Effector CD8-positive, alpha-beta T cell (primary cell): ENCODE measurements around the gene ELMO1.

Source experiments
- DNase-seq: peaks from one replicate; lab custom pipeline; 2025; lab: John Stamatoyannopoulos, UW

ELMO1 gene

DNA sequence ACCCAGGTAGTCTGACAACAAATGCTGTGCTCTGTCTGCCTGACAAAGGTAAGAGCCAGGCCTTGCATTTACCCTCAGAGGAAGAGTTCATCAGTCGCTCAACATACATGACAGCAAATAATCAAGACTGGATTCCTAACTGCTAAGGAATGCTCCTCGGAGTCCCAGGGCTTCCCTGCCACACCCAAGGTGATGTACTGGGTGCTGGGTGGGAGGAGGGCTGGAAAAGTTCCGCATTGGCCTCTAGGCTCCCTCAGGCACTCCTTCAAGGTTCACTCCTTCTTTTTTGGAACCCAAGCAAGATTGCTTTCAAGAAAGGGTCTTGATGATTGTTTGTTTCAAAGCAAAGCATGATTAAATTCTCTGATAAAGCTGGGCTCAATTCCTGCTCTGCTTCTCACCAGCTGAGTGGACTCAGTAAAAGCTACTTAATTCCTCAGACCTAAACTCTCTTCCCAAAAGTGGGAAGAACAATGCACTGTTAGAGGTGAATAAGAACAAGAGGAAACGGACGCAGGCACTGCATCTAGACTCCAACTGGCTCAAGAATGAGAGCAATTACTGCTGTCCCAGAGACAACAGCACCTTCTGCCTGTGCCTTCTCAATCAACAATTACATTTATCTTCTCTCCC lies 173.5 kb downstream of the ELMO1 start:
- DNase-seq = no peak

DNA sequence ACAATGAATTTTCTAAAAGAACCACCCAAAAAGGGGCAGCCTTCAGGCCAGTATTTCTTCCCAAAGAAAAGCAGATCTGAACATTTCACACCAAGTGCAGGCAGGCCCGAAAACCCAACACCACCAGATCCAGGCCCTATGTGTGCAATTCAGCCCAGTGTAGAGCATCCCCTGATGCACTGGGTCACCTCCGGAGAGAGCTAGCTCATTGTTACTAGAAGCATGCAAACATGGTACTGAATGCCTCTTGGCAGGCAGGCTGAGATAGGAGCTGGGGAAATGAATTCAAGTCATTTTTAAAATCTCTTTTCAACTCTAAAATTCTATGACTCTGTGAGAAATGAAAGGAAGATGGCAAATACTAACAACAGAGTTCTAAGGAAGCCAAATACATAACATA lies 174.8 kb downstream of the ELMO1 start:
- no peak for DNase-seq

DNA sequence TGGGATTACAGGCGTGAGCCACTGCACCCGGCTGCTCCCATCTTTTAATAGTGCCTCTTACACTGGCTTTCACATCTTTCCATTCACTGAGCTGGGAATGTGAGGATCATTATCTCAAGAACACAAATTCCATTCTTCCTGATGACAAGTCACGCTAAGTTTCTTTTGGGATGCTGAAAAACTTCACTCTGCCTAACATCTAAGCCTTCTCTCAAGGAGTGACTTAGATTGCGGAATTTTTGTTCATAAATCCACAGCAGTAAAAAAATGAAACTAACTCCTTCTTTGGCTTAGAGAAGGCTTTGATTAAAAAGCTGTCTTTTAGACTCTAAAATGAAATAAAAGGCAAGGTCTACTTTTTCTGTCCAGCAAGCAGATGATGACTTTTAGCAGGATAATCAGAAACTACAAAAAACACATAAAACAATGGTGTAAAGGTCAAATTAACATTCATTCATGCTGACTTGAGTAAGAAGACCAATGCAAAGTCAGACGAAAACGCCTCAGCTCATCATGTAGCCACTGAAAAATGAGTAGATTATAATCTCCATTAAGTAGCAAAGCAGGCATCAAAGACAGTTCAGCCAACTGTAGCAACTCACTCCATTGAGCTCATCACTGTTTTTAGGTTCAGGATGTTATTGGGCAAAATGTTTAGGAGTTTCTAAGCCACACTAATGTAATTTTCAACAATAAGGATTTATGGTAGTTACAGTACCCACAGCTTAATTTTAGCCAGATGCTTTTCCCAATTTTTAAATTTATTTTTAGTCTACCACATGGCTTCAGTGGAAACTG lies 178.8 kb downstream of the ELMO1 start:
- DNase-seq = no peak

DNA sequence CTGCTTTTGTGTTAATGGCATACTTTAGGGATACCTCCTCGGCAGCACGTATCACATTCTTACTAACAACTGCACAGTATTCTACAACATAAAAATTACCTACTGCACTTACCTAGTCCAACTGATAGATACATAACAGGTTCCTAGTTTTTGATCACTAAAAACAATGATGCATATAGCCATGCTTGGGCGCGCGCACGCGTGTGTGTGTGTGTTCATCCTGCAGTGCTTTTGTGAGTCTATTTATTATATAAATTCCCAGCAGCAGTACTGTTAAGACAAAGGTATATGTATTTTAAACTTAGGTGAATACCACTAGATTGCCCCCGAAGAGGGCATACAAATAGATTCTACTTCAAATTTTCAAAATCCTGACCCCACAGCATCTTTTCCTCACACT lies 181.4 kb downstream of the ELMO1 start:
- DNase-seq = no peak

DNA sequence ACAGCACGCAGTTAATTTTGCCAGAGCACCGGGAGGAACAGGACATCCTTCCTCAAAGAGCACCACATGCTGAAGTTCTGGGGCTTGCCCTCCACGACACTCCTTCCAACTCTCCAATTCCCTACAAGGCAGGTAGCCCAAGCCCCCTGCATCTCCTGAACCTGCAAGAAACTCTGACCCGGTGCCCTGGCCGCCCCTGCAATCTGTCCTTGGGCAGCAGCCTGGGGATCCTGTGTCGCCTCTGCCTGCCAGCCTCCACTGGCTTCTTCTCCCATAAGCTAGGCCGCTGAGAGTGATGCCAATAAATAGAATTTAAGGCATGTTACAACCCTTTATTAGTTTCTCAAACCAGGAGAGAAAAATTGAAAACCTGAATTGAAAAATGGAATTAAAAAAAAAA lies 182.8 kb downstream of the ELMO1 start:
- DNase-seq = no peak

DNA sequence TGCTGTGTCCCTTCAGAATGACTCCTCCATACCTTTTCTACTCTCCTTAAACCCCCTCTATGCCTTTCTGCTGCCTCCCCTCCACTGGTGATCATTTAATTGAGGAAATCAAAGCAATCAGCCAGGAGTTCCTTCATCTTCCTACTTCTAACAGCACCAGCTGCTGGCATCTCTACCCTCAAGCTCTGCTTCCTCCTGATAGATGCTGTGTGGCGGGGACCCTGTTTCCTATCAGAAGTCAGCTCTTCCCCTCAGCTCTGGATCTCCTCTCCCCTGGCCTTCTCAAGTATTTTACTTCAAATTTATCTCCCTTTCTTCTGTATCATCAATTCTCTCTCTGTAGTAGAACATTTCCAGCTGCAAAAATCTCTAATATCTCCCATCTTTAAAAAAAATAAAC lies 183.7 kb downstream of the ELMO1 start:
- DNase-seq = no peak

DNA sequence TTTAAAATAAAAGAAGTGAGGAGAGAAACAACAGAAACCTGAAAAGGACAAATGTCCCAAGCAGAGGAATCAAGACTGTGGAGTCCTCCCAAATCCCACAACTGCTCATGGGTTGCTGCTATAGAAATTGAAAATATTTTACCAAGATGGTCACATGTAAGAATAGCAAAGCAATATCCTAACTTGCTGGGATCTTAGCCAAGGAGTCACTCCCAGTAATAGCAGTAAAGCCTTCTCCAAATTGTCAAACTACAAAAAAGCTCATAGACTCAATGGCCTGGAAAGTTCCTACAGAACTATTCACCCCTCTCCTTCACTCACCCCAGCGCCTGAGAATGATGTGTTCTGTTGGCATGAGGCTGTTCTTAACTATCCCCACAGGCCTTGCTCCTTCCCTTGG lies 186.5 kb downstream of the ELMO1 start:
- DNase-seq = no peak

DNA sequence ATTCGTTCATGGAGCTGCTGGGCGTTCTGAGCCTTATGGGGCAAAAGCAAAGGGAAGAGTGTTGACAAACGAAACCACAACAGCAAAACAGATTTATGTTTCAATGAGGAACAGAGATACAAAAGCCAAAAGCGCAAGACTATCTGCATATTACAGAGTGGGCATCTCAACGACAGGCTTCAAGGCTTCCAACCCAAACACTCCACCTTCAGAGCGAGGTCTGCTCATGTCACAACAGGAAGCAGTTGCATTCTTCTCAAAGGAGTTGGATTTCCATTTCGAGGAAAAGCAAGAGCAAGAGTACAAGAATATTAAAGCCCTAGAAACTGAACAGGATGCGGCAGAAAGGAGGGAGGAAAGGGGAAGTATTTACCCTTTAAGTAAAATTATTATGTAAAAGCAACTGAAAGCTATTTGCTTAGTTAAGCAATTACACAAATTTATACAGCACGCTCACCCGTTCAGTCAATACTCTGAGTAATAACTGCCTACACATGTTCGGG lies 189.3 kb downstream of the ELMO1 start:
- DNase-seq = no peak

DNA sequence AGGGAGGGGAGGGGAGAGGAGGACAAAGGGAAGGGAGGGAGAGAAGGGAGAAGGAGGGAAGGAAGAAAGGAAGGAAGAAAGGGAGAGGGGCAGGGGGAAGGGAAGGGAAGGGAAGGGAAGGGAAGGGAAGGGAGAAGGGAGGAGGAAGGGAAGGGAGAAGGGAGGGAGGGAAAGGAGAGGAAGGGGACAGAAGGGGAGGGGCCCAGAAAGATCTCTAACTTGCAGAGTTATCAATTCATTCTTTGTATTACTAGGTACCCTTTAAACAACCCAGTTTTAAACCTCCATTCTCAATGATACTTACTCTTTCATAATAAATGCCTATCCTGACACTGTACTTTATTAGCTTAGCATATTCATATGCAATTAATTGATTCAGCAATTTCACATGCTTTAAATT lies 192.0 kb downstream of the ELMO1 start:
- DNase-seq = no peak

DNA sequence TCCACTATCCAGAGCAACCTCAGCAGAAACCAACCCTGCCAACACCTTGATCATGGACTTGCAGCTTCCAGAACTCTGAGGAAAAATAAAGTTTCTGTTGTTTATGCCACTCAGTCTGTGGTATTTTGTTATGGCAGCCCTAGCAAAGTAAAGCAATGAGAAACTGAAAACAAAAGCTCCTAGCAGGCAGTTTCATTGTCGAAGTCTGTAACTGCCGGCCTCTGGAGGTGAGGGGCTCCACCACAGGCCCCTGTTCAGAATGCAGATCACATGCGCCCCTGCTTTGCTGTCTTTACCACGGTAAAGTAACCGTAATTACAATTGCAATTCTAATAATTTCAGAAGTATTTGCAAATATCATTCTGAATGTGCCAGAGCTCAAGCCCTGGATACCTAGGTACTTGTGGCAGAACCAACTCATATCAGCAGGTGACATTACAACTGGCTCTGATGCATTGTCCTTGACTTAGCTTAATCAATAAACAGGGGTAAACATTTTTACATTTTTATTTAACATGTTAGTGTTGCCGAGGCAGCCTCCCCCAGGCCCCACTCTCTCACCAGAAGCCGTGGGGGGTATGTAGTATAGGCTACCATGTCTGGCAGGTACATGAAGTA lies 193.2 kb downstream of the ELMO1 start:
- no peak for DNase-seq

DNA sequence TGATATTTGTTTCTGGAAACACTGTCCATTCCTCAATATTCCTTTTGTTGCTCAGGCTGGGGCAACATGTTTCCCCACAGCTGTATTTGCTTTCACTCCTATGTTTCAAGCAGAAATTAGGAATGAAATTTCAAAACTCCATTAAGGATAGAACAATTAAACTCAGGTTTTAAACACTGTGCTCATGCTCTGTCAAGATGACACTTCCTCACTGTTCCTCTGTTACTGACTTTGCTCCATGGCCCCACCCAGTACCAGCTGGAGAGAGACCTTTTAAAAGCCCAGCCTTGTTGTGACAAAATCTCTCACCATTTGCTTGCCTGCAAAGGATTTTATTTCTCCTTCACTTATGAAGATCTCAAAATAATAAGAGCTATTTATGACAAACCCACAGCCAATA lies 197.4 kb downstream of the ELMO1 start:
- DNase-seq = no peak

DNA sequence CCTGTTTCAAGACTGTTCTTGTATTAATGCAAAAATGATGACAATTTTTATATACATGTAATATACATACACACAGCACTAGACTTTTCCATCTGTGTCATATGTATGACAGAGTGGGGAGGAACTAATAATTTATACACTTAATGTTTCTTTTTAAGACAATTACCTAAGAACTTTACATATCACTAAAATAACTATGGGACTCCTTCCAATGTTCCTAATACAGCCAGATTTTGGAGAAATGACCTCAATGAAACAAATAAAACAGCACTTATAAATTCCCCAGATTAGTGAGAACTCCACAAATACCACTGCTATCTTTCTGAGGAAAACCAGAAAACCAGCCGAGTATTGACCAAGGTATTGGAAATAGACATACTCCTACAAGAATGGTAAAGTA lies 199.4 kb downstream of the ELMO1 start:
- no peak for DNase-seq

DNA sequence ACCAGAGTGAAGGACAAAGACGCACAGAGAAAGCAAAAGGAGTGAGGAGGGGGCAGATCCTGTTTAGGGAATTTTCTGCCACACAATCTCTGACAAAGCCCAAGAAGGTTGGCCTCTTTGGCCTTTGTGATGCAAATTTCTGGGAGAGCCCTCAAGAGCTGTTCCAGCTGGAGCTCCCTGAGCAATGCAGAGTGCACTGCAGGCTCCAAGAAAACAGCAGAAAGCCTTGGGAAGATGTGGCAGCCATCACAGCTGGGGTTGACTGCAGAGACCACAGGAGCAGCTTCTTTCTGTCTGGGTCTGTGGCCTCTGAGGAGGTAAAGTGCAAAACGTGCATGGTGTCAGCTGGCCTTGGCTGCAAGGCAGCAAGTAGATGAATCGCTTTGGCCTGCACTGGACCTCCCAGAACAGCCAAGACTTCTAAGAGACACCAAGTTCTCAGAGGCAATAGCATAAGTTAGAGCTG lies 200.2 kb downstream of the ELMO1 start:
- no peak for DNase-seq

DNA sequence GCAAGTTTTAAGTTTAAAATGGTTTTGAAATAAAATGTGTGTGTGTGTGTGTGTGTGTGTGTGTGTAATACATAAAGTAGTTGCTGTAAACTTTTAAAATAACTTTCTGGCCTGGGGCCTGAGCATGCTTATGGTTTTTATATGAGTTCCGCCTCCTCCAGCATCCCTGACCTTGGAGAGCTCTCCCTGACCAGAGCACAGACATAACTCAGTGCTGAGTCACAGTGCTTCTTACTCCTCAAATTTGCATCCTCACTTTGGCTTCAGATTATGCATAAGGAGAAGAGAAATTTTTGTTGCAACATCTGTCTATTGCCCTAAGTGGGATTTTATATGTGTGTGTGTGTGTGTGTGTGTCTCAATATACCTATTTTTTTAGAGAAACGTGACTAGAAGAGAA lies 200.8 kb downstream of the ELMO1 start:
- DNase-seq = no peak

DNA sequence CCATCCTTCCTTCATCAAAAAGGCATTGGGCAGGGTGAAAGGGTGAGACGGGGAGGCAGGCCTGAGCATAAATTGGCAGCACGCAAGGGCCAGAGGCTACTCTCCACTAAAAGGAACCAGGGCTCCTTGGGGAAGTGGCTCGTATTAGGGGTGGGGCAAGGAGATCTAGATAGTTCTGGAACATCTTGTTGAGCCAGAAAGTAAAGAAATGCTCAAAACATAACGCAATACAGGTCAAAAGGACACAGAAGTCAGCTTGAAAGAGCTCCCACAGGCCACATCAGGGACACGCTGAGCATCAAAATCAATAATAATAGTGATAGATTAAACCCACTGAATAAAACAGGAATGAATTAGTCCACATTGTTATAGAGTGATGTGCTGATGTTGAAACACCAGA lies 203.1 kb downstream of the ELMO1 start:
- no peak for DNase-seq

DNA sequence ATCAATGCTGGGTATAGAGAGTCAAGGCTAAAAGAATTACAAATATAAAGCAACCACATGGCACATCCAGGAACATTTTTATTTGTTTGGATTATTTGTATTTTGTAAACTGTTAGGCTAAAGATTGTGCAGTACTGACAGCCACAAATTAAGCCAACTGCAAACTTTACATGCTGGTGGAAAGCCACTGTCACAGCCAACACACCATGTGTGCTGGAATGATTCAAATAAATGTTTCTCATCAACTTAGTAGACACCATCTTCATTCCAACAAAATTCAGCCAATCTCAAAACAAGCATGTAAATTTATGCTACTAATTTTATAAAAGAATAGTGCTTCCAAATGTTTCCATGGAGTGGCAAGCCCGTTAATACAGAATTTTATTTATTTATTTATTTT lies 211.8 kb downstream of the ELMO1 start:
- no peak for DNase-seq

DNA sequence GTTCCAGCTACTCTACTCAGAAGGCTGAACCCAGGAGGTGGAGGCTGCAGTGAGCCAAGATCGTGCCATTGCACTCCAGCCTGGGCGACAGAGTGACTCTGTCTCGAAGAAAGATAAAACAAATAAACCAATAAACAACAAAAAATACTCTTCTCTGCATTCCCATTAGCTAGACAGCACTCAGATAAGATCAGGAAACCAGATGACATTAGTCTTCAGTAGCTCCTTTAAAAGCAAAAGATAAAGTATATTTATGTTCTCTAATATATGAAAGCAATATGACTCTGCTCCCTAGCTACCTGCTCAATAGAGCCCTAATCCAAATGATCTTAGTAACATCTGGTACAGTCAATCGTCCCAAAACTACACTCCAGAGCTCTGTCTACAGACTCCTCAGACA lies 212.9 kb downstream of the ELMO1 start:
- DNase-seq = no peak

DNA sequence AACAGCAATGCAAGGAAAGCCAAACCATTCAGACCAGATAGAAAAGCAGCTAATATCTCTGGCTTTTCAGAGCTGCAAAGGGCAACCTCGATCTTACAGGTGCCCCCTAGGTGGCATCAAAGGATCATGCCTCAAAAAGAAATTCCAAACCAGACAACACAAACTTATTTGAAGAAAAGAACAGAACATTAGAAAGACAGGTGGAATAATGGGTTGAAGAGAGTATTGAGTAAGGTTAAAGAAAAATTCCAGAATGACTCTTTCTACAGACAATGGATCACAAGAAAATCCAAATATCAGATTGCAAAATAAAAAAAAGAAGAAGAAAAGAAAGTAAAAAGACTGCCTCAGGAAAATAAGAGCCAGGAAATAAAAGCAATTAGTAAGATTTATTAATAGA lies 213.7 kb downstream of the ELMO1 start:
- DNase-seq = no peak

DNA sequence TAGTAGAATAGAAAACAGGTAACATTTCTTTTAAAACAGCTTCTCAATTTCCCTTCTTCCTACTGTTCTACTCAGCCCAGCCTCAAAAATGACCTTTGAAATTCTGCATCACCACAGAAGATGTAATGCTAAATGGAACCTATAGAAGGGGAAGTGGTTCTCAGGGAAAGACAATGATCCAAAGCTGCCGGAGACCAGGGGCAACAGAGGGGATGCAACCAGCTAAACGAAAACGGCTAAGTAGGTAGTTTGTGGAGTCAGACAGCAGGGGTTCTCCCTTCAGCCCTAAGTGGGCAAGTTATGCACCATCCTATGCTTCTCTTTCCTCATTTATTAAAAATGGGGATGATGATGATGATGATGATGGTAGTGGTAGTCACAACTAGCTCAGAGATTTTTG lies 214.3 kb downstream of the ELMO1 start:
- no peak for DNase-seq

DNA sequence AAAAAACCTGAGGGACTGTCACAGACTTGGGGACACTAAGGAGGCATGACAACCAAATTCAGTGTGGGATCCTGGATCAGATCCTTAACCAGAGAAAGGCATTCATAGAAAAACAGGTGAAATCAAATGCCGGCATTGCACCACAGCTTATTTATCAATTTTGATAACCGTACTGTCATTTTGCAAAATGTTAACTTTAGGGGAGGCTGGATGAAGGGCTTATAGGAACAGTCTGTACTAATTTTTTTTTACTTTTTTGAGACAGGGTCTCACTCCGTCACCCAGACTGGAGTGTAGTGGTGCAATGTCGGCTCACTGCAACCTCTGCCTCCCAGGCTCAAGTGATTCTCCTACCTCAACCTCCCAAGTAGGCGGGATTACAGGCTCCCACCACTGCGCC lies 217.1 kb downstream of the ELMO1 start:
- no peak for DNase-seq

DNA sequence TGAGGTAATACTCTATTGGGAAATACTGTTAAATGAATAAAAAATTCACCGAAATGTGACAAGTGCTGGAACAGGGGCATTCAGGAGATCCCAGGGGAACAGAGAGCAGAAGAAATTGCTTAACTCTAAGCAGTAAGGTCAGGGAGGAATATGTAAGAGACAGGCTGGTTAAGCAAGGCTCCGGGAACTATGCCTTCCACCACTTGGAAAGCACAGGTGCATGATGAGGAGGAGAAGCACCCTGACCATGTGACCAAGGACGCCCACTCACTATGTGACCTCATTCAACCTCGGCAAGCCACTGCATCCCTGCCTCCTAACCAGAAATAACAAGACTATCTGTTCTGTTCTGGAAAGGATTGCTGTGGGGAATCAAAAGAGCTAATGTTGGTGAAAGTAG lies 218.4 kb downstream of the ELMO1 start:
- DNase-seq = no peak

DNA sequence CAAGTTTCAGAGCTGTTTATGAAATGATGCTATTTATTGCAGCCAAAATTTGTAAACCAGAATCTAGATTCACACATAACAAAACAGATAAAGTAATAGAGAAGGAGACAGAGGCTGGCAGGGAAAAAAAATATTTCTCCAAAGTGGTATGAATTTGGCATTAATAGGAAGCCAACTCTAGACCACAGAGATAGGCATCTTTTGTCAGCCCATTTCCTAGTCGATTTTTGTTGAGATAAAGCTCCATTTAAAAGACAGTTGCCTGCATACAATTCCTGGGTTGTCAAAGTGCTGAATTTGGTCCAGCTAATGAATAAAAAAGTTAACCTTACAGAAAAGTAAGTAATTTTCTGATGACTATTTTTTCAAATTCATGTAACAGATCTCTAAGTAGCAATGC lies 219.3 kb downstream of the ELMO1 start:
- DNase-seq = no peak

DNA sequence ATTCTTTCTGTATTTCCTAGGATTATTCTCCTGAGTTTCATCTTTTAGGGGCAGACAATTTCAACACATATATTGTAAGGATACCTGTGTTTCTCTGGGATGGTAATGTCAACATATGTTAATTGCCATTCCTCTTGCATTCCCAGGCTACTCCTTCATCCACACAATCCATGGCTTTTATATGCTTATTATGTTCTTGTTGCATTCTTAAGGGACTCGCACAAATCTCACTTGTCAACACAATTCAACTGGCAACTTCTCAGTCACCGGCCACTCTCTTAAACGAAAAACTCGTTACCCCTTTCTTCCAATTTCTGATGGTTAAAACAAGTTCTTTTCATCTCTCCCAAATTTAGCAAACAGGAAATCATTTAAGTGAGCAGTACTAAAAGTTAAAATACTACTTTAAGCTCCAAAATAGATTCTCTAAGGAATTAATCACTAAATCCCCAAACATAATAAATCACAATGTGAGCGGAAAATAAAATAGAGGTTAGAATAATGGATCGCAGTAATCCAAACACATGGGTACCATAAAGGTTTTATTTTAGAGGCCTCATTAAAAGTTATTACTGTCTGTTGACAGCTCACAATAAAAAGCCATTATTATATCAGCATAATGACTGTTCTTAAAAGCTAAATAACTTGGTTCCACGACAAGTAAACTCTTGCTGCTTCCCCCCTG lies 223.2 kb downstream of the ELMO1 start:
- no peak for DNase-seq
